ENCODE results near the gene IFI27. TPM values are rescaled to one million over a fixed set of nuclear protein-coding genes. Genes with fewer than 3 reads are reported as not detected.

IFI27 gene
- total and polyA plus RNA-seq, 10 of the 15 experiments (the other 5 are each of a cell fraction or from before 2014, with no cell fraction given) = 1.1 to 45.5 (median 3.3) TPM

GRCh38 chr14:94123868-94124267 is 13.3 kb downstream of the IFI27 start:
- peak; percentile 50 for ATAC-seq
- intact Hi-C loops (cut with micrococcal nuclease; ENCODE audit: unreplicated experiment) (no loop called here), in situ Hi-C loops (cut with MboI) (no loop called here)
- CTCF ChIA-PET = interaction anchor here (2.0 to 3.3 kb wide), 2 partner anchors 13 to 15 kb away, joined by 7 to 13 read pairs; no protein-coding TSS in a partner anchor
- DNase-seq (ENCODE audit: low read depth, low spot score) = no peak
- no peaks in the 10 kb centered on the region; the same call in 2 of the 3 replicates for H3K9me3 ChIP-seq (replicated peaks; ENCODE audit: control insufficient read depth, insufficient read depth, low read length)
- TF ChIP-seq KLF5 (IDR thresholded peaks at IDR 0.05; ENCODE audit: partially characterized antibody) (no peak), ZNF592 (IDR thresholded peaks at IDR 0.05) (no peak), NRF1 (conservative IDR thresholded peaks at IDR 0.05; ENCODE audit: low read depth, low read length) (no peak), PAX5 (IDR thresholded peaks at IDR 0.05; ENCODE audit: borderline replicate concordance, low read depth, low read length) (no peak), TBL1XR1 (IDR thresholded peaks at IDR 0.05; ENCODE audit: low read depth, low read length) (no peak), HCFC1 (IDR thresholded peaks at IDR 0.05; ENCODE audit: low read length) (no peak), POLR2AphosphoS2 (IDR thresholded peaks at IDR 0.05; ENCODE audit: low read depth, low read length) (no peak), BRCA1 (IDR thresholded peaks at IDR 0.05; ENCODE audit: low read depth, low read length) (no peak), ASH2L (IDR thresholded peaks at IDR 0.05; ENCODE audit: borderline replicate concordance, low read depth) (no peak), JUND (IDR thresholded peaks at IDR 0.05; ENCODE audit: low read depth, low read length) (no peak), USF2 (IDR thresholded peaks at IDR 0.05; ENCODE audit: borderline replicate concordance, low read depth, low read length) (no peak), TCF7 (IDR thresholded peaks at IDR 0.05; ENCODE audit: borderline replicate concordance) (no peak), ZBED1 (IDR thresholded peaks at IDR 0.05; ENCODE audit: borderline replicate concordance) (no peak), E2F4 (IDR thresholded peaks at IDR 0.05; ENCODE audit: low read depth, low read length) (no peak), RELA (IDR thresholded peaks at IDR 0.05; ENCODE audit: borderline replicate concordance, partially characterized antibody) (no peak), MYB (IDR thresholded peaks at IDR 0.05; ENCODE audit: borderline replicate concordance, low read depth, low read length) (no peak), ZNF217 (IDR thresholded peaks at IDR 0.05) (no peak)
- no peak overlapping the region for H3K9ac ChIP-seq (ENCODE audit: control insufficient read depth, insufficient read depth, low read length)
- RAD21 ChIA-PET (ENCODE audit: unreplicated experiment) = no interaction called here
- no peaks in the 10 kb centered on the region for H3K79me2 ChIP-seq (ENCODE audit: control insufficient read depth, insufficient read depth, low read length)
- no peak overlapping the region for H3K4me3 ChIP-seq
- H3K27me3 ChIP-seq (replicated peaks in 1 of 2; ENCODE audit: control insufficient read depth in 2 of 2, insufficient read depth in 2 of 2, low read length in 1 of 2) = no peaks in the 10 kb centered on the region
- H3K36me3 ChIP-seq (ENCODE audit: control insufficient read depth in 2 of 2, insufficient read depth in 2 of 2, low read length in 1 of 2) = no peaks in the 10 kb centered on the region; a peak in 1 of 4 replicates
- WGBS (ENCODE audit: insufficient coverage, insufficient replicate concordance, low lambda C conversion rate, missing lambda C conversion rate) = 87% methylated on average over 1 of the region's 1 CpG
- SMC1A ChIA-PET (ENCODE audit: uncharacterized antibody, unreplicated experiment) = no interaction called here
- POLR2A ChIA-PET = no interaction called here
- no peak overlapping the region for H3K4me2 ChIP-seq (ENCODE audit: control insufficient read depth, insufficient read depth)
- BruUV-seq (replicated peaks) = no TSS peak
- peaks cover 5% of the 10 kb centered on the region; the same call in 1 of the 2 replicates for H3K4me1 ChIP-seq (ENCODE audit: control insufficient read depth, insufficient read depth, low read length)
- FAIRE-seq = no peak
- no peak overlapping the region for H3K27ac ChIP-seq (ENCODE audit: control insufficient read depth, insufficient read depth)
- H2AFZ ChIP-seq (ENCODE audit: control insufficient read depth, low read depth, low read length) = no peak overlapping the region
- no peaks in the 10 kb centered on the region for H4K20me1 ChIP-seq (ENCODE audit: control insufficient read depth, insufficient read depth)
